AG09309 (cell line): ENCODE data around the gene SH2D4B.

Experiments used
- DNase-seq: peaks from one replicate; pipeline ENCODE4 v3.0.0-alpha.2; 2010; ENCODE audit warnings: low read depth
- H3K4me3 ChIP-seq: 2 replicates; pipeline ENCODE4 v1.5.1; 2011; ENCODE audit warnings: mild to moderate bottlenecking, low read depth, low read length, moderate library complexity; ENCODE audit not compliant: control insufficient read depth
- CTCF ChIP-seq: IDR thresholded peaks from 2 replicates; pipeline ENCODE4 v1.5.1; 2011; ENCODE audit warnings: mild to moderate bottlenecking, low read depth, low read length, inconsistent platforms; ENCODE audit not compliant: insufficient read depth, control insufficient read depth; ENCODE audit errors: missing control alignments

Gene SH2D4B

GRCh38 chr10:80513106-80513505 is 24.6 kb upstream of the SH2D4B start:
- DNase-seq, result no peak
- no peak for TF ChIP-seq CTCF
- H3K4me3 ChIP-seq, result no peak overlapping the region

GRCh38 chr10:80515511-80515910 is 22.2 kb upstream of the SH2D4B start:
- no peak for TF ChIP-seq CTCF
- H3K4me3 ChIP-seq, result no peak overlapping the region
- no peak for DNase-seq

DNA sequence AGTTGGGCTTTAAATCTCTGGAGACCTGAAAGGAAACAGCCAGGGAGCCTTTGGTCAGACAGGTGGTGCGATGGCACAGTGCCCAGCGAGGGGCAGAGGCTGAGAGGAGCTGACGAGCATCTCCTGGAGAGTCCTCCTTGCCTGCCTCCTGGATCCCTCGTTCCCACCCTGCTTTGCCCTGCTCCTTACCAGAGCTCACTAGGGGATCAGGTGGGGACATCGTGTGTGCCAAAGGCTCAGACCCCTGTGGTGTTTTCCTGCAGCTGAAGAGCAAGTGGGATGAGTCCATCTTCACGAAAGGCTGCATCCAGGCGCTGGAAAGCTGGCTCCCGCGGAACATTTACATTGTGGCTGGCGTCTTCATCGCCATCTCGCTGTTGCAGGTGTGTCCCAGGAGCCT is 21.8 kb upstream of the SH2D4B start:
- H3K4me3 ChIP-seq, result no peak overlapping the region
- TF ChIP-seq CTCF, result no peak
- no peak for DNase-seq

DNA sequence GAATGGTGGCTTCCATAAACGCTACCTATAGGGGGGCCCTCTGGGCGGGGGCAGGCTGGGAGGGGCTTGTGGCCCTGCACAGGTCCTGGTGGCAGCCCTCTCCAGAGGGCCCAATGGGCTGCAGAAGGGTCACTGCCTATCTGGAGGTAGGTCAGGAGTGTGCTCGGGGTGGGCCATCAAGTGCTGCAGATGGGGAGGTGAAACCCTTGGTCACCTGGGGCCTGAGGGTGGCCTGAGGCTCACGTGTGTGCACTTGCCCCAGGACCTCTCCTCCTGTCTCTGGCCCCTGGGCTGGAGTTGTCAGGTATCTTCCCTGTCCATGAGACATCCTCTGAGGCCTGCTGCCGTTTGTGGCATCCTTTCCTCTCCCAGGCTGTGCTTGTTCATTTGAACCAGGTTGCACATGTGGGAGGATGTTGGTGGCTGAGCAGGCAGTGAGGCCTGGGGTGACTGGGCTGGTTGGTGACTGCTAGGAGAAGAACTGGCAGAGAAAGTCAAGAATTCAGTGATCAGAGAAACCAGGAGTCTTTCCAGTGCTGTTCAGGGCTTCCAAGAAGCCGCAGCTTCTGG is 21.1 kb upstream of the SH2D4B start:
- H3K4me3 ChIP-seq, result no peak overlapping the region
- no peak for DNase-seq
- TF ChIP-seq CTCF, result no peak

- no peak for TF ChIP-seq CTCF
- no peak for DNase-seq
- H3K4me3 ChIP-seq, result no peak overlapping the region
These were observed 20.1 kb upstream of the SH2D4B start for GRCh38 chr10:80517416-80518142.

DNA sequence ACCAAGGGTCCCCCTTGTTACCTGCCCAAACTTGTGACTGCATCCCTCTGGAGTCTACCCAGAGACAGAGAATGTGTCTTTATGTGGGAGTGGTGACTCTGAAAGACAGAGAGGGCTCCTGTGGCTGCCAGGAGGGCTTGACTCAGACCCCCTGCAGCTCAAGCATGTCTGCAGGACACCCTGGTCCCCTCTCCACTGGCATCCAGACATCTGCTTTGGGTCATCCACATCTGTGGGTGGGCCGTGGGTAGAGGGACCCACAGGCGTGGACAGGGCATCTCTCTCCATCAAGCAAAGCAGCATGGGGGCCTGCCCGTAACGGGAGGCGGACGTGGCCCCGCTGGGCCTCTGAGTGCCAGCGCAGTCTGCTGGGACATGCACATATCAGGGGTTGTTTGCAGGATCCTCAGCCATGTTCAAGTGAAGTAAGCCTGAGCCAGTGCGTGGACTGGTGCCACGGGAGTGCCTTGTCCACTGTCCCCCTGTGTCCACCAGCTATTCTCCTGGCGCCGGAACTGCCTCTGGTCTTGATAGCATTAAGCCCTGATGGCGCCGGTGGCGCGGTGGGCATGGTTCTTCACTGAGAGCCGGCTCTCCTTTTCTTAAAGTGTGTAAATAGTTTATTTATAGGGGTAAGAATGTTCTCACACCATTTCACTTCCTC is 19.4 kb upstream of the SH2D4B start:
- H3K4me3 ChIP-seq, result no peak overlapping the region
- no peak for TF ChIP-seq CTCF
- DNase-seq, result no peak
